ENCODE data around the gene C13orf46. TPM values are rescaled to one million over a fixed set of nuclear protein-coding genes. Genes with fewer than 3 reads are reported as not detected.

C13orf46 gene
- polyA plus RNA-seq, 1 donor (not counting 4 experiments of a cell fraction or from before 2014, with no cell fraction given), result not detected

GRCh38 chr13:113947311-113948033 is 26.4 kb downstream of the C13orf46 start:
- no peaks in the 10 kb centered on the region for H4K20me1 ChIP-seq (ENCODE audit: control insufficient read depth, extremely low read depth, insufficient read depth, low read length)
- FAIRE-seq (no peak), DNase-seq (ENCODE audit: low read depth, low spot score) (no peak)
- TF ChIP-seq CTCF (optimal IDR thresholded peaks at IDR 0.05 in 1 of 3, IDR thresholded peaks at IDR 0.05 in 1 of 3, conservative IDR thresholded peaks at IDR 0.05 in 1 of 3; ENCODE audit: extremely low read depth in 1 of 3, insufficient read depth in 2 of 3, low read length in 3 of 3), result peak in 2 of 3 experiments; percentile 70 to 94
- no peak for TF ChIP-seq EZH2 (IDR thresholded peaks at IDR 0.05; ENCODE audit: low read length)
- no peak overlapping the region for H3K27ac ChIP-seq (ENCODE audit: control insufficient read depth, insufficient read depth, low read length)
- no peaks in the 10 kb centered on the region for H3K9me3 ChIP-seq (ENCODE audit: control insufficient read depth, low read depth, low read length)
- H3K27me3 ChIP-seq (ENCODE audit: control insufficient read depth, extremely low read depth, insufficient read depth, low read length), result peaks cover 5% of the 10 kb centered on the region
- no peak overlapping the region for H2AFZ ChIP-seq (ENCODE audit: control insufficient read depth, low read length)
- H3K79me2 ChIP-seq (ENCODE audit: control insufficient read depth, insufficient read depth, low read length), result no peaks in the 10 kb centered on the region
- H3K4me1 ChIP-seq (ENCODE audit: control insufficient read depth, extremely low read depth, insufficient read depth, low read length), result peaks cover 8% of the 10 kb centered on the region
- dilution Hi-C loops (cut with MboI; ENCODE audit: extremely low pct_ligation_motif_present, low sequenced_read_pairs), result no loop called here
- H3K9ac ChIP-seq (ENCODE audit: control insufficient read depth, extremely low read depth, insufficient read depth, low read length), result no peak overlapping the region
- no peaks in the 10 kb centered on the region for H3K9me1 ChIP-seq (ENCODE audit: control insufficient read depth, extremely low read depth, insufficient read depth, low read length)
- no peak overlapping the region for H3K4me2 ChIP-seq (ENCODE audit: control insufficient read depth, extremely low read depth, insufficient read depth, low read depth, low read length)
- no peak overlapping the region for H3K4me3 ChIP-seq (ENCODE audit: control insufficient read depth in 2 of 3, extremely low read depth in 1 of 3, insufficient read depth in 2 of 3, low read depth in 1 of 3, low read length in 3 of 3)
- H3K36me3 ChIP-seq (ENCODE audit: control insufficient read depth in 2 of 2, extremely low read depth in 1 of 2, insufficient read depth in 2 of 2, low read length in 2 of 2), result no peaks in the 10 kb centered on the region

GRCh38 chr13:113946409-113947181 is 27.3 kb downstream of the C13orf46 start:
- TF ChIP-seq CTCF (optimal IDR thresholded peaks at IDR 0.05 in 1 of 3, IDR thresholded peaks at IDR 0.05 in 1 of 3, conservative IDR thresholded peaks at IDR 0.05 in 1 of 3; ENCODE audit: extremely low read depth in 1 of 3, insufficient read depth in 2 of 3, low read length in 3 of 3) (no peak), EZH2 (IDR thresholded peaks at IDR 0.05; ENCODE audit: low read length) (no peak)
- no peak for DNase-seq (ENCODE audit: low read depth, low spot score)
- no peaks in the 10 kb centered on the region for H3K9me1 ChIP-seq (ENCODE audit: control insufficient read depth, extremely low read depth, insufficient read depth, low read length)
- dilution Hi-C loops (cut with MboI; ENCODE audit: extremely low pct_ligation_motif_present, low sequenced_read_pairs), result no loop called here
- H3K4me1 ChIP-seq (ENCODE audit: control insufficient read depth, extremely low read depth, insufficient read depth, low read length), result peaks cover 8% of the 10 kb centered on the region
- peaks cover 5% of the 10 kb centered on the region for H3K27me3 ChIP-seq (ENCODE audit: control insufficient read depth, extremely low read depth, insufficient read depth, low read length)
- no peak overlapping the region for H2AFZ ChIP-seq (ENCODE audit: control insufficient read depth, low read length)
- H3K79me2 ChIP-seq (ENCODE audit: control insufficient read depth, insufficient read depth, low read length), result no peaks in the 10 kb centered on the region
- no peak overlapping the region for H3K4me2 ChIP-seq (ENCODE audit: control insufficient read depth, extremely low read depth, insufficient read depth, low read depth, low read length)
- H3K4me3 ChIP-seq (ENCODE audit: control insufficient read depth in 2 of 3, extremely low read depth in 1 of 3, insufficient read depth in 2 of 3, low read depth in 1 of 3, low read length in 3 of 3), result no peak overlapping the region
- H3K9ac ChIP-seq (ENCODE audit: control insufficient read depth, extremely low read depth, insufficient read depth, low read length), result no peak overlapping the region
- no peak for FAIRE-seq
- no peaks in the 10 kb centered on the region for H4K20me1 ChIP-seq (ENCODE audit: control insufficient read depth, extremely low read depth, insufficient read depth, low read length)
- no peak overlapping the region for H3K27ac ChIP-seq (ENCODE audit: control insufficient read depth, insufficient read depth, low read length)
- no peaks in the 10 kb centered on the region for H3K36me3 ChIP-seq (ENCODE audit: control insufficient read depth in 2 of 2, extremely low read depth in 1 of 2, insufficient read depth in 2 of 2, low read length in 2 of 2)
- no peaks in the 10 kb centered on the region for H3K9me3 ChIP-seq (ENCODE audit: control insufficient read depth, low read depth, low read length)
